HL-60 (cell line): ENCODE results near the gene CALM1.

Source experiments
- CTCF ChIP-seq: IDR thresholded peaks from one replicate; pipeline ENCODE4 v1.5.1; 2011; ENCODE audit warnings: low read length, control low read depth, inconsistent platforms; ENCODE audit not compliant: insufficient read depth
- POLR2AphosphoS5 ChIP-seq: IDR thresholded peaks from 2 replicates; pipeline ENCODE4 v1.6.1; 2012; ENCODE audit warnings: low read depth

GRCh38 chr14:90450151-90450550 lies 53.3 kb downstream of the CALM1 start:
- TF ChIP-seq CTCF (no peak), POLR2AphosphoS5 (no peak)
